Neural cell (in vitro differentiated cells): Measurements from ENCODE around the gene HES4. TPM values are rescaled to one million over a fixed set of nuclear protein-coding genes. Genes with fewer than 3 reads are reported as not detected.
"Not testable (repeated sequence)": the region's sequence is repeated elsewhere in the genome, so short reads cannot be mapped to it uniquely, and the experiment has no call there.

Experiments used
- H2AFZ ChIP-seq: fragments of 200-600, 300-800 bp; sonication (generic), shearing (Covaris generic); 2 replicates; pipeline ENCODE4 v1.6.0; 2014; ENCODE audit warnings: low read depth, mild to moderate bottlenecking, antibody characterized with exemption, low read length, moderate library complexity
- H3F3A ChIP-seq: fragments of 200-600 bp; shearing (Covaris generic); 2 replicates; pipeline ENCODE4 v1.6.1; 2016; ENCODE audit warnings: mild to moderate bottlenecking, moderate library complexity, mixed read lengths, antibody characterized with exemption, low read length; ENCODE audit not compliant: insufficient read depth, poor library complexity, severe bottlenecking
- H3K27ac ChIP-seq: fragments of 200-600, 300-800 bp; sonication (generic), shearing (Covaris generic); 2 replicates; pipeline ENCODE4 v1.5.1; 2014; ENCODE audit warnings: mild to moderate bottlenecking, low read length, moderate library complexity
- H3K27me3 ChIP-seq: fragments of 300-800, 200-600 bp; sonication (generic), shearing (Covaris generic); 2 replicates; pipeline ENCODE4 v1.6.0; 2014; ENCODE audit warnings: mild to moderate bottlenecking, low read depth, low read length, moderate library complexity; ENCODE audit not compliant: insufficient read depth
- H3K36me3 ChIP-seq: fragments of 300-800, 200-600 bp; sonication (generic), shearing (Covaris generic); 2 replicates; pipeline ENCODE4 v1.5.1; 2014; ENCODE audit warnings: mild to moderate bottlenecking, antibody characterized with exemption, low read length, moderate library complexity; ENCODE audit not compliant: insufficient read depth
- H3K4me2 ChIP-seq: fragments of 300-800, 200-600 bp; sonication (generic), shearing (Covaris generic); 2 replicates; pipeline ENCODE4 v1.6.0; 2014; ENCODE audit warnings: mild to moderate bottlenecking, low read length
- H3K4me3 ChIP-seq: fragments of 300-800, 200-600 bp; sonication (generic), shearing (Covaris generic); 2 replicates; pipeline ENCODE4 v1.5.1; 2014; ENCODE audit warnings: mild to moderate bottlenecking, low read length, moderate library complexity
- H3K79me2 ChIP-seq: fragments of 200-600 bp; shearing (Covaris generic); replicated peaks from 2 replicates; pipeline ENCODE4 v1.6.0; 2014; ENCODE audit warnings: mild to moderate bottlenecking, low read length, moderate library complexity; ENCODE audit not compliant: insufficient read depth
- H3K9ac ChIP-seq: fragments of 300-800, 200-600 bp; sonication (generic), shearing (Covaris generic); 2 replicates; pipeline ENCODE4 v1.6.1; 2016; ENCODE audit warnings: mild to moderate bottlenecking, low read length, mixed read lengths
- H3K9me2 ChIP-seq: fragments of 200-600 bp; shearing (Covaris generic); 2 replicates; pipeline ENCODE4 v1.6.1; 2016; ENCODE audit warnings: mild to moderate bottlenecking, low read length, mixed read lengths; ENCODE audit not compliant: insufficient read depth
- H3K9me3 ChIP-seq: fragments of 200-600, 300-800 bp; sonication (generic), shearing (Covaris generic); 2 replicates; pipeline ENCODE4 v1.6.1; 2016; ENCODE audit warnings: mild to moderate bottlenecking, mixed run types, low read length, moderate library complexity, mixed read lengths
- H4K20me1 ChIP-seq: fragments of 200-600 bp; shearing (Covaris generic); 2 replicates; pipeline ENCODE4 v1.6.1; 2016; ENCODE audit warnings: mild to moderate bottlenecking, mixed run types; ENCODE audit not compliant: insufficient read depth
- CTCF ChIP-seq: fragments of 450-650 bp; IDR thresholded peaks from 2 replicates; pipeline ENCODE4 v1.5.1; 2014; ENCODE audit warnings: antibody characterized with exemption, mild to moderate bottlenecking, moderate library complexity; ENCODE audit not compliant: poor library complexity, severe bottlenecking
- EP300 ChIP-seq: fragments of 450-650 bp; conservative IDR thresholded peaks from 2 replicates; pipeline ENCODE4 v1.6.1; 2014; ENCODE audit warnings: antibody characterized with exemption, mild to moderate bottlenecking, moderate library complexity; ENCODE audit not compliant: poor library complexity, severe bottlenecking
- POLR2AphosphoS5 ChIP-seq: IDR thresholded peaks from 2 replicates; pipeline ENCODE4 v1.6.1; 2012
- RAD21 ChIP-seq: fragments of 450-650 bp; conservative IDR thresholded peaks from 2 replicates; pipeline ENCODE4 v1.6.1; 2014; ENCODE audit warnings: antibody characterized with exemption, mild to moderate bottlenecking, moderate library complexity
- REST ChIP-seq: IDR thresholded peaks from 2 replicates; pipeline ENCODE4 v1.6.1; 2012; ENCODE audit warnings: borderline replicate concordance
- SMC3 ChIP-seq: fragments of 450-650 bp; conservative IDR thresholded peaks from 2 replicates; pipeline ENCODE4 v1.6.1; 2014; ENCODE audit warnings: antibody characterized with exemption, mild to moderate bottlenecking, moderate library complexity; ENCODE audit not compliant: poor library complexity
- TAF1 ChIP-seq: IDR thresholded peaks from 2 replicates; pipeline ENCODE4 v1.6.1; 2012; ENCODE audit warnings: low read depth
- polyA plus RNA-seq: library from polyadenylated mRNA; depleted of rRNA; stranded (reverse); fragments of >200 nt; gene quantifications from 2 replicates; pipeline ENCODE4 v1.2.3, GENCODE V29; 2014

HES4 gene
- polyA plus RNA-seq, 1 donor from 2014 or later = 196 TPM

DNA sequence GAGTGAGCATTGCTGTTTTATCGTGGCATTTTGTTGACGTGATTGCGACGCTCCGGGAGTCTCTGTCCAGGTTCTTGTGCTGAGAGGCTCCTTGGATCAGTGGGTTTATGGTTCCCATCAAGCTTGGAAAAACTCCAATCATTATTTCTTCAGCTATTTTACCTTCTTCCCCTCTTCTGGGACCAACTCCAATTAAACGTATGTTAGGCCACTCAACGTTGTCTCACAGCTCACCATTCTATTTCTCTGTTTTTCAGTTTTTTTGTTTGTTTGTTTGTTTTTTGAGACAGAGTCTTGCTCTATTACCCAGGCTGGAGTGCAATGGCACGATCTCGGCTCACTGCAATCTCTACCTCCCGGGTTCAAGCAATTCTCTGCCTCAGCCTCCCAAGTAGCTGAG is 8.0 kb downstream of the HES4 start:
- Histone ChIP-seq H3K4me2 (no peak overlapping the region), H3K9ac (no peak overlapping the region), H3K36me3 (no peaks in the 10 kb centered on the region), H3K9me3 (no peaks in the 10 kb centered on the region), H4K20me1 (no peaks in the 10 kb centered on the region), H2AFZ (no peak overlapping the region), H3K79me2 (no peaks in the 10 kb centered on the region), H3F3A (no peaks in the 10 kb centered on the region), H3K9me2 (no peaks in the 10 kb centered on the region), H3K27me3 (no peaks in the 10 kb centered on the region), H3K27ac (no peak overlapping the region), H3K4me3 (no peak overlapping the region)
- no peak for TF ChIP-seq RAD21
- no peak for TF ChIP-seq EP300
- no peak for TF ChIP-seq SMC3

DNA sequence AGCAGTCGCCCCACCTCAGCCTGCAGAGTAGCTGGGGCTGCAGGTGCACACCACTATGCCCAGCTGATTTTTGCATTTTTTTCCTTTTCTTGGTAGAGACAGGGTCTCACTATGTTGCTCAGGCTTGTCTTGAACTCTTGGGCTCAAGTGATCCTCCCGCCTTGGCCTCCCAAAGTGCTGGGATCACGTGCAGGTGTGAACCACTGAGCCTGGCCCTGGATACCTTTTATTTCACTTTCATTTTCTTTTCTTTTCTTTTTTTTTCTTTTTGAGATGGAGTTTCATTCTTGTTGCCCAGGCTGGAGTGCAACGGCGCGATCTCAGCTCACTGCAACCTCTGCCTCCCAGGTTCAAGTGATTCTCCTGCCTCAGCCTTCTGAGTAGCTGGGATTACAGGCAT is 8.6 kb downstream of the HES4 start:
- H3K9ac ChIP-seq, H3K36me3 ChIP-seq, H4K20me1 ChIP-seq, H3K9me2 ChIP-seq, H3F3A ChIP-seq, H2AFZ ChIP-seq, H3K9me3 ChIP-seq, H3K27ac ChIP-seq, H3K4me3 ChIP-seq, H3K4me2 ChIP-seq, H3K79me2 ChIP-seq, H3K27me3 ChIP-seq: not testable (repeated sequence)

DNA sequence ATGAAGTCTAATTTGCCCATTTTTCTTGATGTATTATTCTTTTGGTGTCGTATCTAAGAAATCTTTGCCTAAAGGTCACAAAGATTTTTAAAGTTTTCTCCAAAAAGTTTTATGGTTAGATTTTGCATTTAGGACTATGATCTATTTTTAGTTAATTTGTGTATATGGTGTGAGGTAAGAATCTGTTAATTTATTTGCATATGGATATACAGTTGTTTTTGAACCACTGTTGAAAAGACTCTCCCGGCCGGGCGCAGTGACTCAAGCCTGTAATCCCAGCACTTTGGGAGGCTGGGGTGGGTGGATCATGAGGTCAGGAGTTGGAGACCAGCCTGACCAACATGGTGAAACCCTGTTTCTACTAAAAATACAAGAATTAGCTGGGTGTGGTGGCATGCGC is 11.8 kb downstream of the HES4 start:
- H3K9ac ChIP-seq, H3F3A ChIP-seq, H3K9me2 ChIP-seq, H3K27me3 ChIP-seq, H3K4me3 ChIP-seq, H3K27ac ChIP-seq, H3K79me2 ChIP-seq, H3K4me2 ChIP-seq, H4K20me1 ChIP-seq, H2AFZ ChIP-seq, H3K36me3 ChIP-seq, H3K9me3 ChIP-seq: not testable (repeated sequence)

DNA sequence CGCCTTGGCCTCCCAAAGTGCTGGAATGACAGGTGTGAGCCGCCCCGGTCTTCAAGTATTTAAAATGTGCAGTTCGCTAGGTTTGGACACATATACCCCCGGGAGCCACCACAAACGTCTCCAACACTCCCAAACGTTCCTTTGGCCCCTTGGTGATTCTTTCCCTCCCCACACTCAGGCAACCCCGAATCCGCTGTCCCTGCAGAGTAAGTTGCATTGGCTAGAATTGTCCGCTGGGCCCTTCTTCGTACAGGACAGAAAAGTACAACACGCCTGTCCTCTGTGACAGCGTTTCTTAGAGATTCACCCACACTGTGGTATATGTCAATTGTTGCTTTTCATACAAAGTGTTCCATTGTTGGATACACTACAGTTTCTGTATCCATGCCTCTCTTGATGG is 14.8 kb downstream of the HES4 start:
- Histone ChIP-seq H3K9me2 (no peaks in the 10 kb centered on the region), H3K9me3 (no peaks in the 10 kb centered on the region), H3K4me3 (no peak overlapping the region), H3K27me3 (no peaks in the 10 kb centered on the region), H3F3A (no peaks in the 10 kb centered on the region), H3K27ac (no peak overlapping the region), H2AFZ (no peak overlapping the region), H4K20me1 (no peaks in the 10 kb centered on the region), H3K36me3 (no peaks in the 10 kb centered on the region), H3K9ac (no peak overlapping the region), H3K4me2 (no peak overlapping the region), H3K79me2 (no peaks in the 10 kb centered on the region)
- TF ChIP-seq REST = no peak
- no peak for TF ChIP-seq TAF1
- no peak for TF ChIP-seq POLR2AphosphoS5
- TF ChIP-seq SMC3 = no peak
- no peak for TF ChIP-seq RAD21
- TF ChIP-seq EP300 = no peak
- TF ChIP-seq CTCF = no peak
